Naive thymus-derived CD4-positive, alpha-beta T cell (primary cell): ENCODE measurements around the gene KCNIP4. TPM values are rescaled to one million over a fixed set of nuclear protein-coding genes. Genes with fewer than 3 reads are reported as not detected.
"Not testable (repeated sequence)": the region's sequence is repeated elsewhere in the genome, so short reads cannot be mapped to it uniquely, and the experiment has no call there.

Experiments used
- ATAC-seq: fragments of 150-1000 bp; cut with Tn5 transposase; 2 replicates; pipeline ENCODE4 v1.10.0; 2021; ENCODE audit warnings: mild to moderate bottlenecking, moderate library complexity
- CTCF ChIA-PET: fragments of 350-600 bp; sonication (Branson Sonifier 250); formaldehyde crosslinking; loops from one replicate; lab custom pipeline; 2021; ENCODE audit warnings: antibody characterized with exemption; lab: Charles Lee
- POLR2A ChIA-PET: fragments of 350-600 bp; sonication (Branson Sonifier 250); formaldehyde crosslinking; loops from one replicate; lab custom pipeline; 2021; ENCODE audit warnings: antibody characterized with exemption, inconsistent platforms; lab: Charles Lee
- DNase-seq, 9 donors: peaks; one replicate each; pipeline versions ENCODE4 v3.0.0 to v3.0.0-alpha.2; 2020 to 2022; ENCODE audit warnings: mixed read lengths in 1 of 9
- H3K27ac ChIP-seq: one replicate; pipeline ENCODE4 v1.7.0; 2013; ENCODE audit warnings: mild to moderate bottlenecking, low read depth, low read length, moderate library complexity
- H3K27me3 ChIP-seq, 2 donors: one replicate each; pipeline ENCODE4 v1.7.0; 2013; ENCODE audit warnings: low read length in 2 of 2, mild to moderate bottlenecking in 2 of 2, moderate library complexity in 2 of 2; ENCODE audit not compliant: control insufficient read depth in 2 of 2, insufficient read depth in 2 of 2
- H3K36me3 ChIP-seq, 3 experiments: 1 replicate in 2 of 3; 2 replicates in 1 of 3; pipeline ENCODE4 v1.7.0; 2013; ENCODE audit warnings: low read length in 3 of 3, mild to moderate bottlenecking in 3 of 3, moderate library complexity in 1 of 3; ENCODE audit not compliant: insufficient read depth in 3 of 3, control insufficient read depth in 2 of 3
- H3K4me1 ChIP-seq, 2 donors: one replicate each; pipeline ENCODE4 v1.7.0; 2013; ENCODE audit warnings: low read length in 2 of 2, mild to moderate bottlenecking in 2 of 2, moderate library complexity in 1 of 2; ENCODE audit not compliant: control insufficient read depth in 2 of 2, insufficient read depth in 2 of 2
- H3K4me3 ChIP-seq: 2 replicates; pipeline ENCODE4 v1.7.0; 2013; ENCODE audit warnings: mild to moderate bottlenecking, low read length
- H3K9me3 ChIP-seq, 3 experiments: 1 replicate in 2 of 3; 2 replicates in 1 of 3; pipeline ENCODE4 v1.7.0; 2013; ENCODE audit warnings: low read length in 3 of 3; ENCODE audit not compliant: control insufficient read depth in 2 of 3
- H3K27ac Mint-ChIP-seq, 9 donors: one replicate each; pipeline ENCODE4 v1.8.0; 2020 to 2022; ENCODE audit warnings: mixed read lengths in 9 of 9, mild to moderate bottlenecking in 8 of 9, moderate library complexity in 5 of 9, inconsistent platforms in 2 of 9
- H3K27me3 Mint-ChIP-seq, 5 donors: one replicate each; pipeline ENCODE4 v1.8.0; 2021 to 2022; ENCODE audit warnings: mixed read lengths in 5 of 5, mild to moderate bottlenecking in 1 of 5
- H3K36me3 Mint-ChIP-seq, 5 donors: one replicate each; pipeline ENCODE4 v1.8.0; 2020 to 2022; ENCODE audit warnings: mixed read lengths in 5 of 5, mild to moderate bottlenecking in 3 of 5, inconsistent platforms in 1 of 5
- H3K4me1 Mint-ChIP-seq, 7 donors: one replicate each; pipeline ENCODE4 v1.8.0; 2020 to 2022; ENCODE audit warnings: mixed read lengths in 7 of 7, mild to moderate bottlenecking in 3 of 7, inconsistent platforms in 1 of 7
- H3K4me3 Mint-ChIP-seq, 10 donors: one replicate each; pipeline ENCODE4 v1.8.0; 2020 to 2022; ENCODE audit warnings: mild to moderate bottlenecking in 10 of 10, mixed read lengths in 10 of 10, moderate library complexity in 6 of 10, inconsistent platforms in 2 of 10
- H3K9me3 Mint-ChIP-seq, 11 donors: one replicate each; pipeline ENCODE4 v1.8.0; 2020 to 2022; ENCODE audit warnings: mixed read lengths in 11 of 11, mild to moderate bottlenecking in 4 of 11, inconsistent platforms in 1 of 11, moderate library complexity in 1 of 11
- intact Hi-C, 2 donors: fragments of 100-400 bp; cut with micrococcal nuclease; formaldehyde crosslinking; loops; one replicate each; pipeline ENCODE4 v1.15.1; 2023
- polyA plus RNA-seq, 2 donors: library from polyadenylated mRNA; unstranded; fragments of 300-500 nt; fragmentation: Illumina TruSeq; gene quantifications; one replicate each; pipeline ENCODE4 v1.2.3, GENCODE V29; 2021
- total RNA-seq, 6 experiments: library from RNA in 5 of 6; stranded (reverse) in 5 of 6; gene quantifications; 1 replicate in 5 of 6; 2 replicates in 1 of 6; pipeline ENCODE4 v1.2.3 and lab custom pipeline; 2021 to 2026

Gene KCNIP4
- total and polyA plus RNA-seq, 7 experiments from 2014 or later, result 0.29 TPM; not detected in 6

DNA sequence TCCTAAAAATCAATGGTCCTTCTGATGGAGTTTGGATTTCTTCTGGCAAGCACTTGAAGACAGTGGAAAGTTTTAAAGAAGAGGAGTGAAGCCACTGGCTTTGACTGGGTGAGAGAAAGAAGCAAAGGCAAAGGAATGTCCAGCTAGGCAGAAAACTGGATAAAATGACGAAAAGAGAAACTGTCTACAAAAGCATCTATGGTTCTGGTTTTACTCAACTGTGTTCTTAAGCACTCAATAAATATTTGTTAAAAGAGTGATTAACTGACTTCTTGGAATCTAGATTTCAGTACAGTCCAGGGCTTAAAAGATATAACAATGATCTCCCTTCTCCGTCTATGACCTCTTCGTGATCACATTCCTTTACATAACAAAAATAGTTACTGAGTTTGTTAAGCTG, 1195.9 kb downstream of the KCNIP4 start:
- H3K9me3 ChIP-seq, result no peaks in the 10 kb centered on the region
- H3K27ac ChIP-seq, result no peak overlapping the region
- Mint-ChIP-seq H3K4me3 (no peak overlapping the region), H3K27me3 (no peaks in the 10 kb centered on the region), H3K9me3 (peaks cover 0 to 6% (median 0%) of the 10 kb centered on the region in 11 donors), H3K27ac (no peak overlapping the region), H3K36me3 (peaks cover 0 to 28% (median 11%) of the 10 kb centered on the region in 5 donors), H3K4me1 (peaks cover 0 to 5% (median 0%) of the 10 kb centered on the region in 7 donors)
- DNase-seq (no peak), ATAC-seq (no peak)
- H3K27me3 ChIP-seq, result no peaks in the 10 kb centered on the region
- POLR2A ChIA-PET, result no interaction called here
- H3K4me1 ChIP-seq, result no peaks in the 10 kb centered on the region
- CTCF ChIA-PET, result no interaction called here
- no peaks in the 10 kb centered on the region for H3K36me3 ChIP-seq
- no peak overlapping the region for H3K4me3 ChIP-seq
- intact Hi-C loops, result no loop called here

GRCh38 chr4:20746000-20746399, 1202.6 kb downstream of the KCNIP4 start:
- H3K9me3 ChIP-seq, H3K4me3 Mint-ChIP-seq, DNase-seq, H3K4me3 ChIP-seq, H3K4me1 ChIP-seq, ATAC-seq, H3K27ac ChIP-seq, H3K27me3 Mint-ChIP-seq, intact Hi-C loops, H3K27ac Mint-ChIP-seq, POLR2A ChIA-PET, H3K36me3 ChIP-seq, CTCF ChIA-PET, H3K4me1 Mint-ChIP-seq, H3K27me3 ChIP-seq: not testable (repeated sequence)
- peaks cover 5 to 44% (median 20%) of the 10 kb centered on the region in 11 donors for H3K9me3 Mint-ChIP-seq
- peaks cover 0 to 30% (median 17%) of the 10 kb centered on the region in 5 donors for H3K36me3 Mint-ChIP-seq

- peaks cover 5 to 70% (median 33%) of the 10 kb centered on the region in 11 donors for H3K9me3 Mint-ChIP-seq
- no peak overlapping the region for H3K4me3 Mint-ChIP-seq
- H3K27ac ChIP-seq, result no peak overlapping the region
- ATAC-seq, result no peak
- no peak overlapping the region for H3K27ac Mint-ChIP-seq
- peaks cover 0 to 4% (median 0%) of the 10 kb centered on the region in 7 donors for H3K4me1 Mint-ChIP-seq
- no peak overlapping the region for H3K4me3 ChIP-seq
- no peaks in the 10 kb centered on the region for H3K4me1 ChIP-seq
- intact Hi-C loops, result no loop called here
- no peak for DNase-seq
- H3K27me3 ChIP-seq, result no peaks in the 10 kb centered on the region
- peaks cover 0 to 7% (median 0%) of the 10 kb centered on the region in 3 experiments for H3K36me3 ChIP-seq
- no peaks in the 10 kb centered on the region for H3K27me3 Mint-ChIP-seq
- ChIA-PET CTCF (no interaction called here), POLR2A (no interaction called here)
- H3K9me3 ChIP-seq, result peaks cover 0 to 7% (median 0%) of the 10 kb centered on the region in 3 experiments
- peaks cover 26 to 82% (median 72%) of the 10 kb centered on the region in 5 donors for H3K36me3 Mint-ChIP-seq
Measured at GRCh38 chr4:20735931-20736330, 1212.6 kb downstream of the KCNIP4 start.

- H3K4me3 ChIP-seq, result no peak overlapping the region
- no peaks in the 10 kb centered on the region for H3K27me3 ChIP-seq
- intact Hi-C loops, result no loop called here
- no peak overlapping the region for H3K27ac Mint-ChIP-seq
- H3K27ac ChIP-seq, result no peak overlapping the region
- CTCF ChIA-PET, result interaction anchor here (0.6 kb wide), 1 partner anchor 376 kb away, joined by 4 read pairs; no protein-coding TSS in a partner anchor
- H3K9me3 Mint-ChIP-seq, result peaks cover 3 to 26% (median 12%) of the 10 kb centered on the region in 11 donors
- no peak overlapping the region for H3K4me3 Mint-ChIP-seq
- DNase-seq (no peak), ATAC-seq (no peak)
- H3K36me3 ChIP-seq, result peaks cover 0 to 30% (median 5%) of the 10 kb centered on the region in 3 experiments
- H3K4me1 Mint-ChIP-seq, result peaks cover 0 to 2% (median 0%) of the 10 kb centered on the region in 7 donors
- peaks cover 0 to 3% (median 0%) of the 10 kb centered on the region in 3 experiments for H3K9me3 ChIP-seq
- H3K27me3 Mint-ChIP-seq, result no peaks in the 10 kb centered on the region
- no peaks in the 10 kb centered on the region for H3K4me1 ChIP-seq
- peaks cover 34 to 73% (median 64%) of the 10 kb centered on the region in 5 donors for H3K36me3 Mint-ChIP-seq
- POLR2A ChIA-PET, result no interaction called here
Measured at GRCh38 chr4:20724915-20725314, 1223.7 kb downstream of the KCNIP4 start.

DNA sequence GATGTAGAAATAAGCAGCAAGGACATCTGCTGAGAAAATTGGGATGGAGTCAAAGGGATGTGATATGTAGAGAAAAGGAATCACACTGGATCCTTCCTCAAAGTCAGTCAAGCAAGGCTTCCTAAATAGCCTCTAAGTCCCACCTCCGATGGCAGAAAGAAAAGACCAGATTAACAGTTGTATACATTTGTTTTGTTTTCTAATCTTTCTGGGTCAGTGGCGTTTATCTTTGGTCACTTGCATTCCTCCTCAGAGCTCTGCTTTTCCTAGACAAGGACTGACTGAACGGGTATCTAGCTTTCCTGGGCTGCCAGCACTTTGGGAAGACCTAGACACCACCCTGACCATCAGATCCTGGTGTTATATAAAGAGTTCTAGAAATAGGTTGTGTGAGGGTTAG, 1225.1 kb downstream of the KCNIP4 start:
- Histone ChIP-seq H3K27me3 (no peaks in the 10 kb centered on the region), H3K36me3 (peaks cover 0 to 27% (median 5%) of the 10 kb centered on the region in 3 experiments), H3K4me3 (no peak overlapping the region), H3K4me1 (no peaks in the 10 kb centered on the region), H3K9me3 (peaks cover 0 to 3% (median 0%) of the 10 kb centered on the region in 3 experiments), H3K27ac (no peak overlapping the region)
- Mint-ChIP-seq H3K9me3 (peaks cover 6 to 36% (median 16%) of the 10 kb centered on the region in 11 donors), H3K36me3 (peaks cover 45 to 80% (median 67%) of the 10 kb centered on the region in 5 donors), H3K4me3 (no peak overlapping the region), H3K27me3 (no peaks in the 10 kb centered on the region), H3K4me1 (peaks cover 0 to 2% (median 0%) of the 10 kb centered on the region in 7 donors), H3K27ac (no peak overlapping the region)
- ATAC-seq (no peak), DNase-seq (no peak)
- intact Hi-C loops, result no loop called here
- ChIA-PET CTCF (no interaction called here), POLR2A (no interaction called here)

GRCh38 chr4:20723019-20723418, 1225.6 kb downstream of the KCNIP4 start:
- POLR2A ChIA-PET, result no interaction called here
- H3K27me3 Mint-ChIP-seq, result no peaks in the 10 kb centered on the region
- peaks cover 0 to 2% (median 0%) of the 10 kb centered on the region in 7 donors for H3K4me1 Mint-ChIP-seq
- no peak for DNase-seq
- no peaks in the 10 kb centered on the region for H3K27me3 ChIP-seq
- no peaks in the 10 kb centered on the region for H3K4me1 ChIP-seq
- H3K4me3 ChIP-seq, result no peak overlapping the region
- no peak overlapping the region for H3K4me3 Mint-ChIP-seq
- no peak overlapping the region for H3K27ac Mint-ChIP-seq
- H3K9me3 Mint-ChIP-seq, result peaks cover 6 to 36% (median 16%) of the 10 kb centered on the region in 11 donors
- H3K27ac ChIP-seq, result no peak overlapping the region
- peaks cover 50 to 84% (median 71%) of the 10 kb centered on the region in 5 donors for H3K36me3 Mint-ChIP-seq
- peaks cover 0 to 27% (median 5%) of the 10 kb centered on the region in 3 experiments for H3K36me3 ChIP-seq
- intact Hi-C loops, result no loop called here
- no peak for ATAC-seq
- CTCF ChIA-PET, result no interaction called here
- H3K9me3 ChIP-seq, result peaks cover 0 to 3% (median 0%) of the 10 kb centered on the region in 3 experiments

- ATAC-seq (no peak), DNase-seq (no peak)
- CTCF ChIA-PET, result interaction anchor here (0.8 kb wide), 1 partner anchor 26 kb away, joined by 3 read pairs; no protein-coding TSS in a partner anchor
- no peaks in the 10 kb centered on the region for H3K4me1 ChIP-seq
- no peak overlapping the region for H3K4me3 ChIP-seq
- H3K9me3 Mint-ChIP-seq, result peaks cover 0 to 9% (median 2%) of the 10 kb centered on the region in 11 donors
- H3K4me1 Mint-ChIP-seq, result no peaks in the 10 kb centered on the region
- no peak overlapping the region for H3K27ac Mint-ChIP-seq
- no peak overlapping the region for H3K27ac ChIP-seq
- H3K36me3 ChIP-seq, result peaks cover 0 to 21% (median 9%) of the 10 kb centered on the region in 3 experiments
- no peak overlapping the region for H3K4me3 Mint-ChIP-seq
- POLR2A ChIA-PET, result interaction anchor here (1.0 kb wide), 1 partner anchor 10 kb away, joined by 3 read pairs; no protein-coding TSS in a partner anchor
- peaks cover 17 to 58% (median 43%) of the 10 kb centered on the region in 5 donors for H3K36me3 Mint-ChIP-seq
- no peaks in the 10 kb centered on the region for H3K27me3 ChIP-seq
- no peaks in the 10 kb centered on the region for H3K9me3 ChIP-seq
- intact Hi-C loops, result no loop called here
- H3K27me3 Mint-ChIP-seq, result no peaks in the 10 kb centered on the region
Measured at GRCh38 chr4:20711335-20711734, 1237.2 kb downstream of the KCNIP4 start.
